Activated T-cell treated with anti-CD3 and anti-CD28 coated beads, Interleukin-2, amount 50 U/mL, for 24 hours (primary cell): ENCODE results near the gene CYB5D1.
"Not testable (repeated sequence)": the region's sequence is repeated elsewhere in the genome, so short reads cannot be mapped to it uniquely, and the experiment has no call there.

Source experiments
- DNase-seq: peaks from one replicate; pipeline ENCODE4 v3.0.0-alpha.2; 2020
- H3K27ac Mint-ChIP-seq: 2 replicates; pipeline ENCODE4 v1.8.0; 2020; ENCODE audit warnings: mild to moderate bottlenecking, mixed read lengths
- H3K27me3 Mint-ChIP-seq: 2 replicates; pipeline ENCODE4 v1.8.0; 2020; ENCODE audit warnings: mixed read lengths
- H3K36me3 Mint-ChIP-seq: 2 replicates; pipeline ENCODE4 v1.8.0; 2020; ENCODE audit warnings: low read depth, mixed read lengths
- H3K4me1 Mint-ChIP-seq: 2 replicates; pipeline ENCODE4 v1.8.0; 2020; ENCODE audit warnings: low read depth, mixed read lengths
- H3K4me3 Mint-ChIP-seq: 2 replicates; pipeline ENCODE4 v1.8.0; 2020; ENCODE audit warnings: mild to moderate bottlenecking, moderate library complexity, mixed read lengths
- H3K9me3 Mint-ChIP-seq: 2 replicates; pipeline ENCODE4 v1.8.0; 2020; ENCODE audit warnings: mixed read lengths

Gene CYB5D1

GRCh38 chr17:7854851-7855659 lies 2.7 kb upstream of the CYB5D1 start, which contains the start of gene TMEM88:
TMEM88 (plus strand) TSS chr17:7855066; CDS start chr17:7855075, 9 bp downstream.
- Mint-ChIP-seq H3K27me3 (no peaks in the 10 kb centered on the region), H3K9me3 (no peaks in the 10 kb centered on the region), H3K27ac (peak within 1 kb of the TSS; percentile 57), H3K4me1 (peaks cover 48% of the 10 kb centered on the region), H3K4me3 (no peak within 1 kb of the TSS), H3K36me3 (peaks cover 41% of the 10 kb centered on the region)
- no peak for DNase-seq

DNA sequence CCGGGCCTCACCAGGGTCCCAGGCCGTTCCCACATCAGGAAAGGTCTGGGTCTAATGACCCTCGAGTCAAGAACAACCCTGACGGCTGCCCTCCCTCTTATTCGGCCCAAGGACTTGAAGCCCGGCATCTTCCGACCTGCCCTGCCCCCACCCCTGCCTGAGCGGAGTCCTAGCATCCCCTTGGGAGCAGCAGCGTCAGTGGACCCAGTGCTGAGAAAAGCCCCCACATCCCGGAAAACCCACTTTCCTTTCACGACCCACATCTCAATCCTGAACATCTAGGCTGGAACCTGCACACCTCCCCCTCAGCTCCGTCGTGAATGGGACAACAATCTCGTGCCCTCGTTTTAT lies 2.2 kb upstream of the CYB5D1 start:
- H3K4me1 Mint-ChIP-seq = peaks cover 42% of the 10 kb centered on the region
- H3K4me3 Mint-ChIP-seq = no peak overlapping the region
- H3K27me3 Mint-ChIP-seq = no peaks in the 10 kb centered on the region
- no peaks in the 10 kb centered on the region for H3K9me3 Mint-ChIP-seq
- DNase-seq = no peak
- H3K27ac Mint-ChIP-seq = no peak overlapping the region
- peaks cover 40% of the 10 kb centered on the region for H3K36me3 Mint-ChIP-seq

GRCh38 chr17:7856011-7856810 lies 1.6 kb upstream of the CYB5D1 start:
- Mint-ChIP-seq H3K27me3 (no peaks in the 10 kb centered on the region), H3K27ac (no peak overlapping the region), H3K9me3 (no peaks in the 10 kb centered on the region), H3K36me3 (peaks cover 40% of the 10 kb centered on the region), H3K4me1 (peaks cover 39% of the 10 kb centered on the region), H3K4me3 (no peak overlapping the region)
- DNase-seq = peak; percentile 62

DNA sequence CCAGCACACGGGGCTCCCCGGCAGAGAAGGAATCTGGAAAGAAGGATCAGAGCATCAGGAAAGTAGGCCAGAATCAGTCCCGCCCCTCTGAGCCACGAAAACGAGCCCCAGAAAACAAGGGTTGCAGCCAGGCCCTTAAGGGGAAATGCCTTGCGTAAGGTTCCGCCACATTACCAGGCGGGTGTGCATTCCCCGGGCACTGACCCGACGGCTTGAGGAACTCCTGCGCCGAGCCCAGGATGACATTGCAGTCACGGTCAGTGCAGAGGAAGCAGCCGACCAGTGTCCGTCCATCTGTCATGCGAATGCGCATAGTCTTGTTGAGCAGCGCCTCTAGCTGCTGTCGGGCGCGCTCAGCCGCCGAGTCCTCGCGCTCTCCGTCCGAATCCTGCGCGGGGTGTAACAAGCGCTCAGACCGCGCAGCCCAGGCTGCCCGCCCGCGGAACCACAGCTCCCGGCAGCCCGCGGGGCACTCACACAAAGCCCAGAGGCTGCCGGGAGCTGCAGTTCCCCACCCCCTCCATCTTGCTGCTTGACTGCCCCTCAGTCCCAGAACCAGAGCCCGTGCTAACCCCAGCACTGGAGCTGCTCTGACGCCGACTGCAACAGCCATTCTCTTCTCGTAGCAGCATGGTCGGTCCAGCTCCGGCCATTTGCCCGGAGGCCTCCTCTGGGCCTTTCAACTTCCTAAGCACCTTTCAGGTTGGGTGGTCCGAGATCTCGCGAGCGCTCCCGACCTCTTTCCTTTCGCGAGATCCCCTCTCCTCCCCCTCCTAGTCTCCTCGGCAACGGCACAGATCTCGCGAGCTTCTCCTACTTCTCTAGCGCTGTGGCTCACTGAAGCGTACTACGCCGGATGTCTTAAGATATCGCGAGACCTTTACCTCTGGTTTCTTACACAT lies 741 bp upstream of the CYB5D1 start, which contains the start of gene NAA38:
TSS of gene NAA38 (minus strand) at position 749 of the 902 bp plus-strand sequence. CDS start at position 653, 96 bp downstream.
- no peaks in the 10 kb centered on the region for H3K27me3 Mint-ChIP-seq
- peaks cover 40% of the 10 kb centered on the region for H3K36me3 Mint-ChIP-seq
- peaks cover 35% of the 10 kb centered on the region for H3K4me1 Mint-ChIP-seq
- DNase-seq = peak; percentile 95
- no peak within 1 kb of the TSS for H3K4me3 Mint-ChIP-seq
- H3K9me3 Mint-ChIP-seq = no peaks in the 10 kb centered on the region
- H3K27ac Mint-ChIP-seq = no peak within 1 kb of the TSS

GRCh38 chr17:7858522-7858810 lies 663 bp downstream of the CYB5D1 start:
- H3K36me3 Mint-ChIP-seq = peaks cover 36% of the 10 kb centered on the region
- H3K27me3 Mint-ChIP-seq = no peaks in the 10 kb centered on the region
- no peak for DNase-seq
- peaks cover 30% of the 10 kb centered on the region for H3K4me1 Mint-ChIP-seq
- no peak overlapping the region for H3K27ac Mint-ChIP-seq
- no peaks in the 10 kb centered on the region for H3K9me3 Mint-ChIP-seq
- H3K4me3 Mint-ChIP-seq = no peak overlapping the region

GRCh38 chr17:7859028-7859427 lies 1.2 kb downstream of the CYB5D1 start:
- no peaks in the 10 kb centered on the region for H3K27me3 Mint-ChIP-seq
- no peak overlapping the region for H3K4me3 Mint-ChIP-seq
- peak overlapping the region; percentile 35 for H3K27ac Mint-ChIP-seq
- no peak for DNase-seq
- peaks cover 37% of the 10 kb centered on the region for H3K36me3 Mint-ChIP-seq
- no peaks in the 10 kb centered on the region for H3K9me3 Mint-ChIP-seq
- peaks cover 26% of the 10 kb centered on the region for H3K4me1 Mint-ChIP-seq

DNA sequence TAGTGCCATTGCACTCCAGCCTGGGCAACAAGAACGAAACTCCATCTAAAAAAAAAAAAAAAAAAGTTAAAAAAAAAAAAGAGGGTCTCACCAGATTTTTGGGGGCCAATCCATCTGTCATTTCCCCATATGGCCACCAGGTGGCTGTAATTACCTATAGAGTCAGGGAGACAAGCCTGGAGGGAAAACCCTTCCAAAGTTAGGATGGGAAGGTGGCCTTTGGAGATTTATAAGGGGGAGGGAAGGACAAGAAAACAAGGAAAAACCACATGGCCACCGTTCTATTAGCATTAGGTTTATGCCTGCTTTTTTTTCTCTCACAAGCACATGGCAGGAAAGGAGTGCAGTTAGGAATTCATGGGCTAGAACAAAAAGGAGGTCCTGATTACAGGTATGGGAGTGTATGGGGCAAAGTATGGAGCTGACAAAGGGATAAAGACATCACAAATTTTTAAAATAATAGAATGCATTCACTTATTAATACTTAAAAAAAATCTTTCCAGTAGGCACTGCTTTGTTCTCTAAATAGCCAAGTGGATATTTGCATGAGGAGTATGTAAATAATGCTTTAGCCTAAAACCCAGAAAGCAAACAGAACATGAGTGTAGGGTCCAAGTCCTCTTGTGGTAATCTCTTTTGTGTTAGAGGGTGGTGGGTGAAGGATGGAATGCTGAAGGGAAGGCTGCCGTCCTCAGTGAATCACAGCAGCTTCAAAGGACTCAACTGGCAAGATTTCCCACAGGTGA lies 5.1 kb downstream of the CYB5D1 start:
- peaks cover 25% of the 10 kb centered on the region for H3K4me1 Mint-ChIP-seq
- peak overlapping the region; percentile 62 for H3K27ac Mint-ChIP-seq
- peak; percentile 39 for DNase-seq
- no peaks in the 10 kb centered on the region for H3K9me3 Mint-ChIP-seq
- H3K36me3 Mint-ChIP-seq = peaks cover 55% of the 10 kb centered on the region
- H3K27me3 Mint-ChIP-seq = no peaks in the 10 kb centered on the region
- no peak overlapping the region for H3K4me3 Mint-ChIP-seq

DNA sequence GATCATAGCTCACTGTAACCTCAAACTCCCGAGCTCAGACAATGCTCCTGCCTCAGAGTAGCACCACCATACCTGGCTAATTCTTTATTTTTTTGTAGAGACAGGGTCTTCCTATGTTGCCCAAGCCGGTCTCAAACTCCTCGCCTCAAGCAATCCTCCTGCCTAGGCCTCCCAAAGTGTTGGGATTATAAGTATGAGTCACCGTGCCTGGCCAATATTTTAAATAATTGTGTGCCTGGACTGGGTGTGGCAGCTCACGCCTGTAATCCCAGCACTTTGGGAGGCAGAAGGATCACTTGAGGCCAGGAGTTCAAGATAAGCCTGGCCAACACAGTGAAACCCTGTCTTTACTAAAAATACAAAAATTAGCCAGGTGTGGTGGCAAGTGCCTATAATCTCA lies 6.6 kb downstream of the CYB5D1 start:
- not testable (repeated sequence) for H3K9me3 Mint-ChIP-seq, H3K27me3 Mint-ChIP-seq, DNase-seq, H3K4me3 Mint-ChIP-seq, H3K27ac Mint-ChIP-seq
- Mint-ChIP-seq H3K4me1 (peaks cover 37% of the 10 kb centered on the region), H3K36me3 (peaks cover 61% of the 10 kb centered on the region)

GRCh38 chr17:7864995-7865650 lies 7.3 kb downstream of the CYB5D1 start:
- no peaks in the 10 kb centered on the region for H3K27me3 Mint-ChIP-seq
- DNase-seq = no peak
- peaks cover 64% of the 10 kb centered on the region for H3K36me3 Mint-ChIP-seq
- no peaks in the 10 kb centered on the region for H3K9me3 Mint-ChIP-seq
- no peak overlapping the region for H3K27ac Mint-ChIP-seq
- peaks cover 40% of the 10 kb centered on the region for H3K4me1 Mint-ChIP-seq
- no peak overlapping the region for H3K4me3 Mint-ChIP-seq

GRCh38 chr17:7867881-7868329 lies 10.1 kb downstream of the CYB5D1 start:
- Mint-ChIP-seq H3K4me1 (peaks cover 32% of the 10 kb centered on the region), H3K4me3 (no peak overlapping the region), H3K27ac (peak overlapping the region; percentile 40), H3K27me3 (no peaks in the 10 kb centered on the region), H3K36me3 (peaks cover 51% of the 10 kb centered on the region), H3K9me3 (no peaks in the 10 kb centered on the region)
- DNase-seq = no peak

DNA sequence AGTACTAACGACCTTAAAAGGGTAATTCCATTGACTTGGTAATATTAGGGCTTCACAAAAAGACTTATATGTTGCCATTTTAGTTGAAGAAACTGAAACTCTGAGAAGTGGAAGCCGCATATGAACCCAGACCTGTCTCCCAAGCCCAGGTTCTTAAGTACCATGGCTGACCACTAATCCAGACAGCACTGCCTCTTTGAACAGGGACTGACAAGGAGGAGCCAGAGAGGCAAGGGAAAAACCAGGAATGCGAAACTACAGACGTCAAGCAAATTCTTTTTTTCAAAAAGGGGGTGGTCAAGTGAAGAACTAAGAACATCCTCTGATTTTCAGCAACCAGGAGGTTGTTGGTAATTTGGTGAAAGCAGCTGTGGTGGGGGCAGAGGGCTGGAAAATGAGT lies 15.2 kb downstream of the CYB5D1 start:
- H3K27ac Mint-ChIP-seq = no peak overlapping the region
- no peak overlapping the region for H3K4me3 Mint-ChIP-seq
- no peaks in the 10 kb centered on the region for H3K27me3 Mint-ChIP-seq
- peaks cover 24% of the 10 kb centered on the region for H3K4me1 Mint-ChIP-seq
- DNase-seq = no peak
- H3K36me3 Mint-ChIP-seq = peaks cover 59% of the 10 kb centered on the region
- no peaks in the 10 kb centered on the region for H3K9me3 Mint-ChIP-seq

- Mint-ChIP-seq H3K36me3 (peaks cover 59% of the 10 kb centered on the region), H3K4me1 (peaks cover 11% of the 10 kb centered on the region), H3K27ac (no peak overlapping the region), H3K27me3 (no peaks in the 10 kb centered on the region), H3K9me3 (no peaks in the 10 kb centered on the region), H3K4me3 (no peak overlapping the region)
- DNase-seq = no peak
Measured at GRCh38 chr17:7875804-7876370, 18.1 kb downstream of the CYB5D1 start.

- Mint-ChIP-seq H3K9me3 (no peaks in the 10 kb centered on the region), H3K4me1 (peaks cover 9% of the 10 kb centered on the region), H3K4me3 (no peak overlapping the region), H3K36me3 (peaks cover 44% of the 10 kb centered on the region), H3K27me3 (no peaks in the 10 kb centered on the region), H3K27ac (no peak overlapping the region)
- no peak for DNase-seq
Measured at GRCh38 chr17:7878234-7878633, 20.4 kb downstream of the CYB5D1 start.
